ENCODE measurements around the gene BGN. TPM values are rescaled to one million over a fixed set of nuclear protein-coding genes. Genes with fewer than 3 reads are reported as not detected.

Gene BGN
- total RNA-seq, 2 experiments from 2014 or later, result not detected

- ChIA-PET POLR2A (no interaction called here), CTCF (no interaction called here)
These were observed 36.3 kb upstream of the BGN start for GRCh38 chrX:153458476-153458875.

DNA sequence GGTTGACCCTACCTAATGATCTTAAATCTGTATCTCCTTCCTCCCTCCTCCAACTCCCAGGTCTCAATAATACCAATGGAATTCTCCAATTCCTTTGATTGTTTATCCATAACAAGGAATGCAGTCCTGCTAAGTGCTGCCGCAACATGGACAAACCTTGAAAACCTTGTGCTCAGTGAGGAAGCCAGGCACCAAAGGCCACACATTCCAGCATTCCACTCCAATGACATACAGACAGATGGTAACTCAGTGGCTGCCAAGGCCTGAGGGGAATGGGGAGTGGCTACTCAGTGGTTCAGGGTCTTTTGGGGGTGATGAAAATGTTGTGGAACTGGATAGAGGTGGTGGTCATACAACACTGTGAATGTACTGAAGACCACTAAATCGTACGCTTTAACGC lies 34.8 kb upstream of the BGN start:
- CTCF ChIA-PET, result interaction anchor here (1.6 kb wide), 1 partner anchor 47 kb away, joined by 16 read pairs; no protein-coding TSS in a partner anchor

DNA sequence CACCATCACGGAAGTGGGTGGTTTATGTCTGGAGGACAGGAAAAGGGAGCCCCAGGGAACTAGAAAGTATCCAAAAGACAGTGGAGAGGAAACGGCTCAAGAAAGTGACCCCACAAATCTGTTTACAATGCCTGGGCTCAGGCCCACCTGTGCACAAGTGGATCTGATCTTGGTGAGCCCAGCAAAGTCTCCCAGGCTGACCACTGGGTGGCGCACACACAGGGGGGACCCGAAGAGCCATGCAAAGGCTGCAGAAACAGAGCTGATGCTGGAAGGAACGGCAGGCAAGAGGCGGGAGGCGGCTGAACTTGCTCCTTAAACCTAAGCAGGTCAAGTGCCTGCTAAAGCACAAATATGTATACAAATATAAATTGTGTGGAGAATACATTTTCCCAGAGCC lies 34.0 kb upstream of the BGN start:
- CTCF ChIA-PET, result interaction anchor here (0.6 to 1.6 kb wide), 2 partner anchors 9 to 46 kb away, joined by 3 to 16 read pairs; partner anchors contain the start of gene HAUS7
- POLR2A ChIA-PET, result interaction anchor here (0.7 kb wide), 1 partner anchor 1081 kb away, joined by 7 read pairs; no protein-coding TSS in a partner anchor

More for the DNA sequence above, 34.8 kb upstream of the BGN start:
- POLR2A ChIA-PET, result no interaction called here

- ChIA-PET CTCF (no interaction called here), POLR2A (no interaction called here)
These were observed 32.5 kb upstream of the BGN start for GRCh38 chrX:153462291-153462690.

GRCh38 chrX:153463031-153463430 lies 31.7 kb upstream of the BGN start:
- CTCF ChIA-PET, result no interaction called here
- POLR2A ChIA-PET, result no interaction called here

GRCh38 chrX:153463556-153463955 lies 31.2 kb upstream of the BGN start:
- ChIA-PET CTCF (no interaction called here), POLR2A (no interaction called here)

DNA sequence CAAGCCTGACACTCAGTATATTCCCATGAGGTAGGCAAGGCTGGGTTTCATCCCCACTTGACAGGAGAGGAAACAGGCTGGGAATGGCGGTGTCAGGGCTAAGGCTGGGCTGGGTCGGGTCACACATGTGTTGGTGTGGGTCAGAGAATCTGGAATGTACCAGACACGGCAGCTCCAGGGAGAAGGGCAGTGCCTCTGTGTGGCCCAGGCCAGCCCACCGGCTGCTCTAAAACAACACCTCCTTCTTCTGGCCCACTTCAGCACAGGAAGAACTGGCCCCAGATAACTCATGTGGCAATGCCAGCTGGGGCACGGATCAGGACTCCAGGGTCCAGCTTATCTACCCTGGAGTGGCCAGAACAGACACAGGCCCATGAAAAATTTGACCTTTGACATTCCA lies 30.7 kb upstream of the BGN start:
- CTCF ChIA-PET, result no interaction called here

DNA sequence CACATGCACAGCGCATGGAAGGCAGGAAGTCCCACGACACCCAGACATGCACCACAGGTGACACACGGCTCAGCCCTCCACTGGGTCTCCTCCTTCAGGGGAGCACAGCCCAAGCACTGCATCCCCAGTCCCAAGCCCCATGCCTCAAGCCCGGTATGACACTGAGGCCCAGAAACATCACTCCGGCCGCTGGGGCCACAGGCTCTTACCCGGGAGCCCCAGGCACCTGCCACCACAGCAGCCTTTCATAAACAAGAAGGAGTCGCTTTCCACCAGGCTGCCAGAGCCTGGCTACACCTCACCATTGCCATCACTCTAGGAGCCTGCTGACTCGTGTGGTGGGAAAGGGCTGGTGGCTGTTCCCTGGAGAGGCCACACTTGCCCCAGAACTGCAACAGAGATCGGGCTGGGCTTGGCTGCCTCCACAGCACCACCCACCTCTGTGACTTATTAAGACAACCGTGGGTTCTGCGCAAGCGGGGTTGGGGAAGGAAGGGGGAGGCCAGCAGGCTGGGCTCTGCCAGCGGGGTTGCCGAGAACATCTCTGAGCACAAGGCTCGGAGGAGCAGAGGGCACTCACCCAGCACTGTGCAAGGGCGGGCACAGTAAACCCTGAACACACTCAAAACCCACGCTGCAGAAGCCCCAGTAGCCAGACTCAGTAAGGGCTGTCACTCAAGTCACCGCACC lies 28.9 kb upstream of the BGN start:
- ChIA-PET CTCF (interaction anchor here (0.6 kb wide), 1 partner anchor 13 kb away, joined by 3 read pairs; no protein-coding TSS in a partner anchor), POLR2A (no interaction called here)

More for the DNA sequence above, 30.7 kb upstream of the BGN start:
- POLR2A ChIA-PET, result no interaction called here

- CTCF ChIA-PET, result interaction anchor here (1.6 kb wide), 1 partner anchor 39 kb away, joined by 5 read pairs; no protein-coding TSS in a partner anchor
- POLR2A ChIA-PET, result no interaction called here
These were observed 26.7 kb upstream of the BGN start for GRCh38 chrX:153468008-153468580.

DNA sequence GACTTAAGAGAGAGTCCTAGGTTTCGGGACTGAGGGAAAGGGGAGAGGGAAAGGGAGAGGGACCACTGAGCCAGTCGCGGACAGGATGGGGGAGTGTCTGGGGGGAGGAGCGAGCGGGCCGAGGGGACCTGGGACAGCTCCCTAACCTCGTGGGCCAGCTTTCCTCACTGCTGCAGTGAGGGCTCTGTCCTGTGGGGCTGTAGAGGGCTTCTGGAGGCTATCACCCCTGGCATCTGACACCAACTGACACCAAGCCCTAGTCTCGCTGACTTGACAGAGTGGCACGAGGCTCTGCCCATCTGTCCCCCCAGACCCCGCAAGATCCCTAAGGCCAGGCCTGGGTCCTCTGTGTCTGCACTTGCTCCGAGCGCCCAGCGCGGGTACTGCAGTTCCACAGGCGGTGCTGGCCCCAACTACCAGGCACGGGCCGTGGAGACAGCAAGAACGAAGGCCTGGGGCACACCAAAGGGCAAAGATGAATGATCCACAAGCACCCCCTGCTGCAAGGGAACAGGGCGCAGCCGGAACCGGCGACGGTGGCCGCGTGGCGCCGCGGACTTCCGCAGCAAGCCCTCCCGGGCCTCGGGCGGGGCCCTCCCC lies 24.9 kb upstream of the BGN start:
- POLR2A ChIA-PET, result no interaction called here
- CTCF ChIA-PET, result interaction anchor here (1.0 to 3.4 kb wide), 2 partner anchors 9 to 37 kb away, joined by 3 to 22 read pairs; no protein-coding TSS in a partner anchor

DNA sequence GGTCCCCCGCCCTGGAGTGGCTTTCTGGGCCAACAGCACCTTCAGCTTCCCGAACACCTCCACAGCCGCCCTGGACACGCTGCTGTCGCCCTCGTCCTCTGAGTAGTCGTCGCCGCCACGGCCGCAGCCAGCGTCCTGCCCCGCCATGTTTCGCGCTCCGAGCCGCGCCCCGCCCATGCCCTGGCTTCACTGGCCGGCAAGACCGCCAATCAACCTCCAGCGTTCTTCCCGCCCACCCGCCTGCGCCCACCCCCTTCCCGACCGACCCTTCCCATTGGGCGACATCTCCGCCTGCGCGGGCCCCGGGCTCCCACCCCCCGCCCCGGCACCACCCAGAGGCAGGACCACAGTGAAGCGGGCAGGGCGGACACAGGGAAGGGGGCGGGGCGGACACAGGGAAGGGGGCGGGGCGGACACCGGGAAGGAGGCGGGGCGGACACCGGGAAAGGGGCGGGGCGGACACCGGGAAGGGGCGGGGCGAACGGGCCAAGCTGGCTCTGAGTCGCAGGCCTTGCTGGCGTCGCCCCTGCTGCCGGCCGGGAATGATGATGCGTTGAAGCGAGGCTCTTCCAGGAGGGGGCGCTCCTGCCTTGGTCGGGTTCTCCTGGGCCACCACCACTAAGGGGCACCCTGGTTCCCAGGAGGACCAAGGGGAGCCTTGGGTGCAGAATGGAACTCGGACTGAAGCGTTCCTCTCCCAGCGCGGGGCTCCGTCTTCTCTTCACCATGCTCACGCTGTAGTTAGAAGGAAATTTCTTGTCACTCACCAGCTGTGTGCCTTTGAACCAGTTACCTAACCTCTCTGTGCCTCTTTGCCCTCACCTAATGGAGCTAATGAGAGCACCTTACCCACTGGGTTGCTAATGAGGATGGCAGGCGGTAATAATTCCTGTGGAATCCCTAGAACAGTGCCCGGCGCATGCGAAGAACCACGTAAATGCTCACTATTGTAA lies 24.1 kb upstream of the BGN start, which contains the start of gene HAUS7:
Gene HAUS7 (minus strand): TSS at position 166 of the 953 bp plus-strand sequence. CDS start 19 bp downstream, at position 147.
- ChIA-PET POLR2A (no interaction called here), CTCF (interaction anchor here (0.7 to 3.4 kb wide), 4 partner anchors 10 to 130 kb away, joined by 3 to 22 read pairs (median 3); no protein-coding TSS in a partner anchor)

GRCh38 chrX:153471663-153472280 lies 23.0 kb upstream of the BGN start:
- CTCF ChIA-PET, result interaction anchor here (0.6 to 3.4 kb wide), 4 partner anchors 19 to 322 kb away, joined by 3 to 22 read pairs (median 3); no protein-coding TSS in a partner anchor
- POLR2A ChIA-PET, result interaction anchor here (0.6 kb wide), 1 partner anchor 127 kb away, joined by 5 read pairs; no protein-coding TSS in a partner anchor

GRCh38 chrX:153473126-153473525 lies 21.7 kb upstream of the BGN start:
- CTCF ChIA-PET, result interaction anchor here (3.4 kb wide), 1 partner anchor 34 kb away, joined by 22 read pairs; no protein-coding TSS in a partner anchor

DNA sequence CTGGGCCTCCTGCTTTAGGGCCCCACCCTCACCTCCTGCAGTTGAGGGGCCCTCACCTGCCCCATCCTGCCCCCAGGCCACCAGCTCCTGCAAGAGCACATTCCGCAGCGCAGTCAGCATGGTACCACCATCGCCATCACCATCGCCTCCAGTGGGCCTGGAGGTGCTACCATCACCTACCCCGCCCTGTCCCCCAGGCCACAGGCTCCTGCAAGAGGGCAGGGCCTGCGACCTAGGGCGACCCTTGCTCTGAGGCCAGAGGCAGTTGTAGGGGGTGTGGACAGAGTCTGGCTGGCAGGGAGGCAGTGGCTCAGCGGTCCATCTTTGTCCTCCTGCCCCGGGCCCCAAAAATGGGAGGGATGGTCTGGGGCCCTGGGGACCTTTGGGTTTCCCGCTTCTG lies 20.5 kb upstream of the BGN start:
- CTCF ChIA-PET, result interaction anchor here (0.6 kb wide), 1 partner anchor 45 kb away, joined by 6 read pairs; no protein-coding TSS in a partner anchor
- POLR2A ChIA-PET, result no interaction called here

More at GRCh38 chrX:153473126-153473525, 21.7 kb upstream of the BGN start:
- POLR2A ChIA-PET, result no interaction called here

DNA sequence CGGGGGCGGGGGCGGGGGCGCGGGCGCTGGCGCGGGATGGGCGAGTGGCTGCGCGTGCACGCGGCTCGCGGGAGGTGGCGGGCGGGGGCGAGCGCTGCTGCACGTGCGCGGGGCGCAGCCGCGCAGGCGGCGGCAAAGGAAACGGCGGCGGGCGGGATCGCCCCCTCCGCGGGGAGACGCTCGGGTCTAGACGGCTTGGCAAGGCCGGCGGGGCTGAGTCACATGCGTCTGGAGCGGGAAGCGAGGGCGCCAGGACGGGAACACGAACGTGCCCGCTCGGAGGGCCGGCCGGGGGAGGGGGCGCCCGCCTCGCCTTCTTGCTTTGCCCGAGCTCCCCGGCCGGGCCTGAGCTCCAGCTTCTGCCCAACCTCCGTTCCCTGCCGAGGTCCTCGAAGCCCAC lies 20.1 kb upstream of the BGN start:
- ChIA-PET CTCF (interaction anchor here (1.6 kb wide), 1 partner anchor 33 kb away, joined by 6 read pairs; no protein-coding TSS in a partner anchor), POLR2A (no interaction called here)

DNA sequence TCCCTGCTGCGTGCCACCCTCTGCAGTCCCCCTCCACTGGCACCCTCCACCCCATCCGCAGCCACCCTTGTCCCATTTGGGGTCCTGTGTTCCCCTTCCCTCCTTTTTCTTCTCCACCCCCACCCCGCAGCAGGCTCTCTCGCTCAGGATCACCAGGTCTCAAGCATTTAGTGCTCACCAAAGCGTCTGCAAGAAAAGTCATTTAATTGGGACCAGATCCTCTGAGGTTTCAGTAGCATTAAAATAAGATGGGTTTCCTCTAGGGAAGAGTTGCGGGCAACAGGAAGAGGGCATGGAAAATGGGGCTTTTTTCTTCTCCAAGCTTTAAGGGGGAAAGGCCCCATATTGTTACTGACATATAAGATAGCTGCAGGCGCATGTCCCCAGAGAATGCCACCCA lies 19.5 kb upstream of the BGN start:
- ChIA-PET POLR2A (no interaction called here), CTCF (interaction anchor here (1.6 kb wide), 1 partner anchor 32 kb away, joined by 6 read pairs; no protein-coding TSS in a partner anchor)

DNA sequence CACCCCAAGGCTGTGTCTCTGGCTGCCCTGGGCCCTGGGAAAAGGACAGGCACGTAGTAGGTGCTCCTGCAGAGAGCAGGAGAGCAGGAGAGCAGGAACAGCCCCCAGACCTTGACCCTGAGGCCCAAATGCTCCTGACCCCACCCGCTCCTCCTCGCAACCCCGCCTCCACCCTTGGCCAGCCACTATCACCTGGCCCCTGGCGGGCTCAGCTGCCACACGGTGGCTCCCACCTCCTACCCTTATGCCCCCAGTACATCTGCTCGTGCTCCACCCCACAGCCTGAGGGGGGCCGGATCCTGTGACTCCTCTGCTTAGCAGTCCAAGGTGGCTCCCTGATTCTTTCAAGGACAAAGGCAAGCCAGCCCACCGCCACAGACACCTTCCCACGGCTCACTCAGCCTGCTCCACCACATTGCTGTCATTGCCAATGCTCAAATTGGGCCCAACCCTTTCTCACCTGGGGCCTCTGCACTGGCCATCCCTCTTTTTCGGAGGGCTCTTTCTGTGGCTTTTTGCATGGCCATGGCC lies 19.0 kb upstream of the BGN start:
- POLR2A ChIA-PET, result no interaction called here
- CTCF ChIA-PET, result interaction anchor here (1.6 kb wide), 1 partner anchor 32 kb away, joined by 6 read pairs; no protein-coding TSS in a partner anchor

GRCh38 chrX:153476666-153477363 lies 18.0 kb upstream of the BGN start:
- CTCF ChIA-PET, result interaction anchor here (1.6 kb wide), 1 partner anchor 31 kb away, joined by 6 read pairs; no protein-coding TSS in a partner anchor
- POLR2A ChIA-PET, result no interaction called here
